NT2/D1 (cell line): ENCODE data around the gene HERC3.

ENCODE experiments used
- DNase-seq: peaks from one replicate; pipeline ENCODE4 v3.0.0-alpha.2; 2011; ENCODE audit warnings: low read depth, low spot score
- H3K27me3 ChIP-seq: 2 replicates; pipeline ENCODE4 v1.6.0; 2011; ENCODE audit warnings: mild to moderate bottlenecking; ENCODE audit not compliant: insufficient read length, insufficient read depth
- H3K36me3 ChIP-seq: 2 replicates; pipeline ENCODE4 v1.6.1; 2011; ENCODE audit warnings: mild to moderate bottlenecking, low read length, mixed read lengths; ENCODE audit not compliant: insufficient read depth, insufficient read length
- H3K4me1 ChIP-seq: 2 replicates; pipeline ENCODE4 v1.5.1; 2011; ENCODE audit not compliant: insufficient read depth, insufficient read length
- H3K4me3 ChIP-seq: 2 replicates; pipeline ENCODE4 v1.5.1; 2011; ENCODE audit warnings: low read depth; ENCODE audit not compliant: insufficient read length
- H3K9ac ChIP-seq: 2 replicates; pipeline ENCODE4 v1.6.0; 2011; ENCODE audit warnings: low read depth; ENCODE audit not compliant: insufficient read length
- H3K9me3 ChIP-seq: 2 replicates; pipeline ENCODE4 v1.5.1; 2011; ENCODE audit warnings: mild to moderate bottlenecking, low read length; ENCODE audit not compliant: insufficient read depth
- SUZ12 ChIP-seq: IDR thresholded peaks from 2 replicates; pipeline ENCODE4 v1.6.1; 2011; ENCODE audit not compliant: insufficient read length, insufficient read depth; ENCODE audit errors: extremely low read depth
- YY1 ChIP-seq: IDR thresholded peaks from 2 replicates; pipeline ENCODE4 v1.6.1; 2011; ENCODE audit not compliant: insufficient read length, insufficient read depth
- ZNF274 ChIP-seq: IDR thresholded peaks from 2 replicates; pipeline ENCODE4 v1.6.1; 2011; ENCODE audit warnings: mild to moderate bottlenecking, low read depth, low read length

The HERC3 gene

GRCh38 chr4:88732714-88733368 is 140.6 kb downstream of the HERC3 start:
- H3K36me3 ChIP-seq: peaks cover 14% of the 10 kb centered on the region
- H3K4me3 ChIP-seq: no peak overlapping the region
- no peaks in the 10 kb centered on the region for H3K9me3 ChIP-seq
- no peaks in the 10 kb centered on the region for H3K27me3 ChIP-seq
- DNase-seq: no peak
- H3K4me1 ChIP-seq: no peaks in the 10 kb centered on the region
- no peak overlapping the region for H3K9ac ChIP-seq
- TF ChIP-seq ZNF274 (no peak), YY1 (no peak), SUZ12 (no peak)

- Histone ChIP-seq H3K9ac (no peak overlapping the region), H3K4me1 (no peaks in the 10 kb centered on the region), H3K4me3 (no peak overlapping the region), H3K36me3 (peaks cover 13% of the 10 kb centered on the region), H3K9me3 (no peaks in the 10 kb centered on the region), H3K27me3 (no peaks in the 10 kb centered on the region)
- TF ChIP-seq SUZ12 (no peak), YY1 (no peak)
- DNase-seq: no peak
Measured at GRCh38 chr4:88734403-88734949, 142.2 kb downstream of the HERC3 start.

GRCh38 chr4:88735564-88735963 is 143.3 kb downstream of the HERC3 start:
- Histone ChIP-seq H3K4me3 (no peak overlapping the region), H3K27me3 (no peaks in the 10 kb centered on the region), H3K36me3 (peaks cover 13% of the 10 kb centered on the region), H3K4me1 (no peaks in the 10 kb centered on the region), H3K9ac (no peak overlapping the region), H3K9me3 (no peaks in the 10 kb centered on the region)
- no peak for DNase-seq
- TF ChIP-seq ZNF274: no peak
- TF ChIP-seq SUZ12: no peak
- no peak for TF ChIP-seq YY1

- no peaks in the 10 kb centered on the region for H3K4me1 ChIP-seq
- H3K36me3 ChIP-seq: peaks cover 13% of the 10 kb centered on the region
- H3K27me3 ChIP-seq: no peaks in the 10 kb centered on the region
- no peak overlapping the region for H3K4me3 ChIP-seq
- H3K9ac ChIP-seq: no peak overlapping the region
- TF ChIP-seq ZNF274 (no peak), SUZ12 (no peak), YY1 (no peak)
- DNase-seq: no peak
- no peaks in the 10 kb centered on the region for H3K9me3 ChIP-seq
Measured at GRCh38 chr4:88736264-88736663, 144.0 kb downstream of the HERC3 start.

- no peak for DNase-seq
- TF ChIP-seq YY1 (no peak), ZNF274 (no peak), SUZ12 (no peak)
Measured at GRCh38 chr4:88737307-88737941, 145.1 kb downstream of the HERC3 start.

GRCh38 chr4:88738180-88738579 is 145.9 kb downstream of the HERC3 start:
- no peaks in the 10 kb centered on the region for H3K4me1 ChIP-seq
- H3K36me3 ChIP-seq: peaks cover 13% of the 10 kb centered on the region
- H3K27me3 ChIP-seq: no peaks in the 10 kb centered on the region
- DNase-seq: no peak
- H3K9ac ChIP-seq: no peak overlapping the region
- H3K4me3 ChIP-seq: no peak overlapping the region
- TF ChIP-seq YY1 (no peak), ZNF274 (no peak), SUZ12 (no peak)
- H3K9me3 ChIP-seq: no peaks in the 10 kb centered on the region

More at GRCh38 chr4:88737307-88737941, 145.1 kb downstream of the HERC3 start:
- no peaks in the 10 kb centered on the region for H3K27me3 ChIP-seq
- H3K4me1 ChIP-seq: no peaks in the 10 kb centered on the region
- no peak overlapping the region for H3K9ac ChIP-seq
- H3K4me3 ChIP-seq: no peak overlapping the region
- no peaks in the 10 kb centered on the region for H3K9me3 ChIP-seq
- H3K36me3 ChIP-seq: peaks cover 13% of the 10 kb centered on the region

- TF ChIP-seq SUZ12: no peak
- TF ChIP-seq ZNF274: no peak
- TF ChIP-seq YY1: no peak
- Histone ChIP-seq H3K36me3 (peaks cover 12% of the 10 kb centered on the region), H3K4me3 (no peak overlapping the region), H3K9ac (no peak overlapping the region), H3K27me3 (no peaks in the 10 kb centered on the region), H3K4me1 (no peaks in the 10 kb centered on the region), H3K9me3 (no peaks in the 10 kb centered on the region)
- DNase-seq: no peak
Measured at GRCh38 chr4:88742561-88742960, 150.3 kb downstream of the HERC3 start.
